Astrocyte (in vitro differentiated cells and primary cell): ENCODE data around the gene CD79A. TPM values are rescaled to one million over a fixed set of nuclear protein-coding genes. Genes with fewer than 3 reads are reported as not detected.

Experiments
- DNase-seq: peaks from one replicate; pipeline ENCODE4 v3.0.0-alpha.2; 2010; ENCODE audit warnings: low read depth
- FAIRE-seq: peaks from 2 replicates; lab custom pipeline; 2011; peaks lifted over from hg19 to GRCh38; lab: Jason Lieb, UNC
- H2AFZ ChIP-seq: 2 replicates; pipeline ENCODE4 v1.6.0; 2012; ENCODE audit warnings: low read depth, low read length, inconsistent platforms
- H3K27ac ChIP-seq: 2 replicates; pipeline ENCODE4 v1.5.1; 2011; ENCODE audit warnings: low read depth, low read length, inconsistent platforms
- H3K27me3 ChIP-seq: 2 replicates; pipeline ENCODE4 v1.6.0; 2011; ENCODE audit warnings: low read length, inconsistent platforms; ENCODE audit not compliant: insufficient read depth
- H3K36me3 ChIP-seq: 2 replicates; pipeline ENCODE4 v1.5.1; 2011; ENCODE audit warnings: low read length, inconsistent platforms; ENCODE audit not compliant: insufficient read depth
- H3K4me1 ChIP-seq: 2 replicates; pipeline ENCODE4 v1.5.1; 2011; ENCODE audit warnings: low read length, inconsistent platforms; ENCODE audit not compliant: insufficient read depth
- H3K4me2 ChIP-seq: 2 replicates; pipeline ENCODE4 v1.6.0; 2012; ENCODE audit warnings: low read length, inconsistent platforms
- H3K4me3 ChIP-seq: 2 replicates; pipeline ENCODE4 v1.5.1; 2011; ENCODE audit warnings: low read depth, mild to moderate bottlenecking, low read length, inconsistent platforms; ENCODE audit not compliant: insufficient read depth
- H3K79me2 ChIP-seq: 2 replicates; pipeline ENCODE4 v1.6.0; 2012; ENCODE audit warnings: mild to moderate bottlenecking, low read length, inconsistent platforms; ENCODE audit not compliant: insufficient read depth
- H3K9ac ChIP-seq: 2 replicates; pipeline ENCODE4 v1.6.0; 2012; ENCODE audit warnings: mild to moderate bottlenecking, low read length, inconsistent platforms
- H3K9me3 ChIP-seq: 2 replicates; pipeline ENCODE4 v1.5.1; 2012; ENCODE audit warnings: low read depth, mild to moderate bottlenecking, low read length, inconsistent platforms; ENCODE audit not compliant: insufficient read depth
- H4K20me1 ChIP-seq: 2 replicates; pipeline ENCODE4 v1.6.0; 2012; ENCODE audit warnings: low read length, inconsistent platforms; ENCODE audit not compliant: insufficient read depth
- H3K27ac Mint-ChIP-seq: one replicate; pipeline ENCODE4 v1.8.0; 2021; ENCODE audit warnings: mild to moderate bottlenecking, mixed read lengths; ENCODE audit not compliant: unreplicated experiment
- H3K27me3 Mint-ChIP-seq: one replicate; pipeline ENCODE4 v1.8.0; 2021; ENCODE audit warnings: low read depth, mixed read lengths; ENCODE audit not compliant: unreplicated experiment
- H3K36me3 Mint-ChIP-seq: one replicate; pipeline ENCODE4 v1.8.0; 2021; ENCODE audit warnings: low read depth, mixed read lengths; ENCODE audit not compliant: unreplicated experiment
- H3K4me1 Mint-ChIP-seq: one replicate; pipeline ENCODE4 v1.8.0; 2021; ENCODE audit warnings: low read depth, mixed read lengths; ENCODE audit not compliant: unreplicated experiment
- H3K4me3 Mint-ChIP-seq: one replicate; pipeline ENCODE4 v1.8.0; 2021; ENCODE audit warnings: mild to moderate bottlenecking, moderate library complexity, mixed read lengths; ENCODE audit not compliant: unreplicated experiment
- H3K9me3 Mint-ChIP-seq: one replicate; pipeline ENCODE4 v1.8.0; 2021; ENCODE audit warnings: mild to moderate bottlenecking, mixed read lengths; ENCODE audit not compliant: unreplicated experiment
- CTCF ChIP-seq: IDR thresholded peaks from 2 replicates; pipeline ENCODE4 v1.5.1; 2011; ENCODE audit warnings: low read depth, mild to moderate bottlenecking, inconsistent platforms, low read length, moderate library complexity; ENCODE audit not compliant: insufficient read depth
- EZH2 ChIP-seq: IDR thresholded peaks from 2 replicates; pipeline ENCODE4 v1.6.1; 2012; ENCODE audit warnings: mild to moderate bottlenecking, low read length, inconsistent platforms; ENCODE audit not compliant: insufficient read depth
- total RNA-seq: library from RNA; stranded (reverse); gene quantifications from 2 replicates; pipeline ENCODE4 v1.2.1, GENCODE V29; 2021

The CD79A gene
- total RNA-seq, 1 donor from 2014 or later = 0.30 TPM

DNA sequence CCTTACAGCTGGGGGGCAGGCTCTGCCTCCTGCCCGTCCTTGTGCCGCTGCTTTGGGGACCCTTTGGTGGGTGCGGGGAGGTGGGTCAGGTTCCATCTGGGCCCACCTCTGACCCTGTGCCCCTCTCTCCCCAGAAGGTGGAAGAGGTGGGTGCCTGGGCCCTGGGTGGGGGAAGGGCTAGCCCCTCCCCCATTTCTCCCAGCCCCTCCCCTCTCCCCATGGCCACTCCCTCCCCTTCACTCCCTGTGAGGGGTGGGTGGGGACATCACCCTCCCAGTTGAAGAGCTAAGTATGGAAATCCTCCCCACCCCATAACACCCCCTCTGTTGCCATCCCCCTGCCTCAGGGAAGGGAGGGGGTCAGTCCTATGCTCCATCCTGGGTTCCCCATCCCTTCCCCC, 20.1 kb downstream of the CD79A start:
- Mint-ChIP-seq H3K4me1 (no peaks in the 10 kb centered on the region), H3K27ac (no peak overlapping the region), H3K9me3 (no peaks in the 10 kb centered on the region), H3K27me3 (no peaks in the 10 kb centered on the region), H3K36me3 (peaks cover 19% of the 10 kb centered on the region), H3K4me3 (no peak overlapping the region)
- FAIRE-seq = no peak
- Histone ChIP-seq H3K27me3 (no peaks in the 10 kb centered on the region), H3K79me2 (no peaks in the 10 kb centered on the region), H3K9me3 (no peaks in the 10 kb centered on the region), H4K20me1 (peaks cover 27% of the 10 kb centered on the region), H3K4me2 (no peak overlapping the region), H2AFZ (no peak overlapping the region), H3K4me1 (no peaks in the 10 kb centered on the region), H3K27ac (no peak overlapping the region), H3K4me3 (no peak overlapping the region), H3K36me3 (peaks cover 25% of the 10 kb centered on the region), H3K9ac (no peak overlapping the region)
- TF ChIP-seq EZH2 (no peak), CTCF (no peak)
- no peak for DNase-seq

DNA sequence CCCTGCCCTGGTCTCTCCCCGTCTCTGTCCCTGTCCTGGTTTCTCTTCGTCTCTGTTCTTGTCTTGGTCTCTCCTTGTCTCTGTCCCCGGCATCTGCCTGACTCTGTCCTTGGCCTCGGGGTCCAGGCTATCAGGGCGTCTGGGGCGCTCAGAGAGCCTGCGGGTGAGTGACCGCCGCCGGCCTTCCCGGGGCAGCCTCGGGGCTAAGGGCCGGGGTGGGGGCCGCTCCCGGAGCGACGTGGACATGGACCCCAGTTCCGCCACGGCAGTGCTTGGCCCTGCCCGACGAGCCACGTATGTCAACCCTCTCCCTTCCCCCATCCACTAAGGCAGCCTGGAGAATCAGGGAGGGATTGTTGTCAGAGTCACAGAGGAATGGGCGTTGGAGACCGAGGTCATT, 20.7 kb downstream of the CD79A start:
- Histone ChIP-seq H3K79me2 (no peaks in the 10 kb centered on the region), H3K36me3 (peaks cover 24% of the 10 kb centered on the region), H3K4me2 (no peak overlapping the region), H3K27me3 (no peaks in the 10 kb centered on the region), H4K20me1 (peaks cover 23% of the 10 kb centered on the region), H3K4me1 (no peaks in the 10 kb centered on the region), H3K9ac (no peak overlapping the region), H3K27ac (no peak overlapping the region), H3K9me3 (no peaks in the 10 kb centered on the region), H2AFZ (no peak overlapping the region), H3K4me3 (no peak overlapping the region)
- no peaks in the 10 kb centered on the region for H3K9me3 Mint-ChIP-seq
- H3K27me3 Mint-ChIP-seq = no peaks in the 10 kb centered on the region
- no peak overlapping the region for H3K4me3 Mint-ChIP-seq
- DNase-seq = no peak
- TF ChIP-seq EZH2 (no peak), CTCF (no peak)
- H3K27ac Mint-ChIP-seq = no peak overlapping the region
- peaks cover 23% of the 10 kb centered on the region for H3K36me3 Mint-ChIP-seq
- no peaks in the 10 kb centered on the region for H3K4me1 Mint-ChIP-seq
- no peak for FAIRE-seq

- peaks cover 23% of the 10 kb centered on the region for H3K36me3 Mint-ChIP-seq
- no peak for FAIRE-seq
Observed at GRCh38 chr19:41898235-41898634, 21.2 kb downstream of the CD79A start.

More at GRCh38 chr19:41898235-41898634, 21.2 kb downstream of the CD79A start:
- no peak overlapping the region for H2AFZ ChIP-seq
- no peak overlapping the region for H3K9ac ChIP-seq
- Mint-ChIP-seq H3K27ac (no peak overlapping the region), H3K4me3 (no peak overlapping the region), H3K4me1 (no peaks in the 10 kb centered on the region), H3K27me3 (no peaks in the 10 kb centered on the region), H3K9me3 (no peaks in the 10 kb centered on the region)
- H3K4me2 ChIP-seq = no peak overlapping the region
- H4K20me1 ChIP-seq = peaks cover 26% of the 10 kb centered on the region
- TF ChIP-seq EZH2 = no peak
- TF ChIP-seq CTCF = no peak
- H3K36me3 ChIP-seq = peaks cover 23% of the 10 kb centered on the region
- H3K79me2 ChIP-seq = no peaks in the 10 kb centered on the region
- no peaks in the 10 kb centered on the region for H3K27me3 ChIP-seq
- H3K4me3 ChIP-seq = no peak overlapping the region
- no peak overlapping the region for H3K27ac ChIP-seq
- H3K4me1 ChIP-seq = no peaks in the 10 kb centered on the region
- no peak for DNase-seq
- no peaks in the 10 kb centered on the region for H3K9me3 ChIP-seq
